ENCODE data around the gene KCNK15.

- TF ChIP-seq CTCF (IDR thresholded peaks at IDR 0.05) = no peak
- no peak for TF ChIP-seq EP300 (IDR thresholded peaks at IDR 0.05)
These were observed 505 bp upstream of the KCNK15 start for GRCh38 chr20:44745122-44745597.
